GM12801 (cell line): ENCODE measurements around the gene PTPRD.

Experiments used
- TF ChIP-seq, protein P1 (sequence below): IDR thresholded peaks from one replicate; pipeline ENCODE4 v1.5.1; 2011; ENCODE audit warnings: control low read depth; ENCODE audit not compliant: insufficient read length; ENCODE audit errors: extremely low read depth

Gene PTPRD

DNA sequence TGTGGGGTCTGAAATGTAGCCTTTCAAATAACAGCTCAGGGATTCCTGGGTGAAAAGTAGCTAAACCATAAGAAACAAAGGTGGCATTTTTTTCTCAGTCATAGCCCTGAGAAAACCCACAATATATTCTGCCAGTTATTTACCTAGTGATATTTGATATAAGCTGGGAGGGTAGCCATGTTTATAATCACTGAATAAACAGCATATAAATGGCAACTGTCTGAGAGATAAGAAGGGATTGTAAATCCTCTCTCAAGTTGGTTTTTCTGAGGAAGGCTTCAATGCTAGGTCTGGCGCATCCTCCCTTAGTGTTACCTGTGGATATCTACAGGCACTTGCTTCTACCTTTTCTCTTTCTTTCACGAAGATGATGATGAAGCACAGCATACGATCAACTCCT, 1732.7 kb downstream of the PTPRD start:
- TF ChIP-seq, protein P1, sequence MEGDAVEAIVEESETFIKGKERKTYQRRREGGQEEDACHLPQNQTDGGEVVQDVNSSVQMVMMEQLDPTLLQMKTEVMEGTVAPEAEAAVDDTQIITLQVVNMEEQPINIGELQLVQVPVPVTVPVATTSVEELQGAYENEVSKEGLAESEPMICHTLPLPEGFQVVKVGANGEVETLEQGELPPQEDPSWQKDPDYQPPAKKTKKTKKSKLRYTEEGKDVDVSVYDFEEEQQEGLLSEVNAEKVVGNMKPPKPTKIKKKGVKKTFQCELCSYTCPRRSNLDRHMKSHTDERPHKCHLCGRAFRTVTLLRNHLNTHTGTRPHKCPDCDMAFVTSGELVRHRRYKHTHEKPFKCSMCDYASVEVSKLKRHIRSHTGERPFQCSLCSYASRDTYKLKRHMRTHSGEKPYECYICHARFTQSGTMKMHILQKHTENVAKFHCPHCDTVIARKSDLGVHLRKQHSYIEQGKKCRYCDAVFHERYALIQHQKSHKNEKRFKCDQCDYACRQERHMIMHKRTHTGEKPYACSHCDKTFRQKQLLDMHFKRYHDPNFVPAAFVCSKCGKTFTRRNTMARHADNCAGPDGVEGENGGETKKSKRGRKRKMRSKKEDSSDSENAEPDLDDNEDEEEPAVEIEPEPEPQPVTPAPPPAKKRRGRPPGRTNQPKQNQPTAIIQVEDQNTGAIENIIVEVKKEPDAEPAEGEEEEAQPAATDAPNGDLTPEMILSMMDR, result no peak

DNA sequence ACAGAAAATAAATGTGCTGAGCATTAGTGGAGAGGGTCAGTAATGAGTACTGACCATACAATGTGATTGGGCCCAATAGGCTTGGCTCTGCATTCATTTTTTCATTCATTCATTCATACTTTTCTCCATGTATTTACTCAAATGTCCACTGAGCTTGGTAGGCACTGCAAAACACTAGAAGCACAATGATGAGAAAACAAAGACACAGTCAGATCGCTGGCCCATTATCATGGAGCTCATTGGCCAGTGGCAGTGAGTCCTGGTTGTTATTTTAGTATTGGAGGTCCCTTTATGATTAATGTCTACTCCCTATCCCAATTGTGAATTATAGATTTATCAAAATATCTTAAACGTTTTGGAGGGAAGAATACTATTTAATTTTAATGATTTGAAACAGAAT, 1733.5 kb downstream of the PTPRD start:
- TF ChIP-seq, protein P1, result no peak

DNA sequence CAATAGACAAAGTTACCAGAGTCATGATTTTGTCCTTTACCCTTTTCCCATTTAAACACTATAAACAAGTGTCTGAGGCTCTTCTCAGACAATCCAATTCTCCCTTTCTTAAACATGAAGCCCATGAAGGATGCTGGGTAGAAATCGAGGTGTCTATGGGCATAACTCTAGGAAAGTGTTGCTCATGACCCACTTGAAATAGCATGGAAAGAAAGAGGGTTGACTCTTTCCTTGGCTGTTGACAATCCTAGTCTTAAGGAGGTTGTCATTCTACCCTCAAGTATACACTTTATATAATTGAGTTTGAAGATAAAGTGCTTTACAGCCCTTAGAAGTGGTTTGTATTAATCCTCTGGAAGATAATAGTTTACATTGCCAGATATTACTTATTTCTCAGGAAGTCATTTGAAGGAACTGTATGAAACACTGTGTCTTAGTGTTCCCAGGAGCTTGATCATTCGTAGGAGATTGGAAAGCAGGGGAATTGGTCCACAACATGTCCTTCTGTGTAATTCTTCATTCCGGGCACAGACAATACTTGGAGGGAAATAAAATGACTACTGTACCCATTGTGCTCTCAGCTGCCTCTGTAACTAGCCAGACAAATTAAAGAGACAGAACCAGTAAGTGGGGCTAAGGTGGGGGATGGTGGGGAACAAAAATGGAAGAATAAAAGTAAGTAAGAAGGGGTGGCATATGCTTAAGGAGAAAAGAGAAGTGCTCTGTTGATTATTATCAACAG, 1734.9 kb downstream of the PTPRD start:
- TF ChIP-seq, protein P1, result no peak

DNA sequence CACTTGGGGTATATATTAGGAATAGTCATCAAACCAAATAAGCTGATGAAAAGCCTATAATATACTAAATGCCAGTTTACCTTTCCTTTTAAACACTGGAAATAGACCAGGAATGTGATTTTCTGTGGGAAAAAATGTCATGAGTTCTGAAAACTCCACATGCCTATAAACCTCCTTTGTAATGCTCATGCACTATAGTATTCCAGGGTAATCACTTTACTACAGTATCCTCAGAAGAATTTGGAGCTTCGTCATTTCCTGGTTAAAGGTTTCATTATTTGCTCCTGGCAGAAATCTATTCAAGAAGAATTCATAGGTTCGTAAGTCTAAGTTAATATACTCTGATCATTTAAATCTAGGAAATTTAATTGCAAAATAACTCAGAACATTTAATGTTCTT, 1736.5 kb downstream of the PTPRD start:
- TF ChIP-seq, protein P1, result no peak

DNA sequence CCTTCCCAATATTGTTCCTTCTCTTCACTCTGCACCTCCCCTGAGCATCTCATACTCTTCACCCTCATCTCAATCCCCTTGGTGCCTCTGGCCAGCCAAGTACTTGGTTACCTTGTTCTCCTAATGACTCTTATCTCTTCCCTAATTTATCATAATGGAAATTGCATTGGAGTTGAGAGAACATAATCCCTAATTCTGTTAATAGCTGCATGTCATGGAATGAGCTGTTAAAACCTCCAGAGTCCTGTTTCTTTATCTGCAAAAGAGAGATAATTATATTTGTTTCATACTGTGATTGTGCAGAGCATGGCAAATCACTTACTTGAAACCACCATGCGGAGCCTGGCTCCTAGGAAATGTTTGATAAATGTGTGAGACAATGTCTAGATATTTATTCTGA, 1738.3 kb downstream of the PTPRD start:
- TF ChIP-seq, protein P1, result no peak

DNA sequence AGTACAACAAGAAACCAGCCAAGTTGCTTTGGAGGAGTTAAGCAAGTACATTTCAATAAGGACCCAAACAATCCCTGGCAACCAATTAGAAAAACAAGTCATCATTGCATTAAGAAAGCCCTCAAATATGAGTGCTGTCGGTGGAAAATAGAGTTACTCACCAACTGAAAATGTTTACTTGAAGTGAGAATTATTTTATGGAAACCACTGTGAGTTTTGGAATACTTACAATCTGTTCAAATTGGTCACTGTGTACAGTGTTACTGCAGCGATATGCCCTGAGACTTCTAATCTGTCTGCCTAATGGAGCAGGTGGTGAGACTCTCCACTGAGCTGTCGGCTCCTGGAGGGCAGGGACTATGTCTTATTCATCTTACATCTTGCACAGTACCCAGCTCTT, 1740.0 kb downstream of the PTPRD start:
- TF ChIP-seq, protein P1, result no peak

DNA sequence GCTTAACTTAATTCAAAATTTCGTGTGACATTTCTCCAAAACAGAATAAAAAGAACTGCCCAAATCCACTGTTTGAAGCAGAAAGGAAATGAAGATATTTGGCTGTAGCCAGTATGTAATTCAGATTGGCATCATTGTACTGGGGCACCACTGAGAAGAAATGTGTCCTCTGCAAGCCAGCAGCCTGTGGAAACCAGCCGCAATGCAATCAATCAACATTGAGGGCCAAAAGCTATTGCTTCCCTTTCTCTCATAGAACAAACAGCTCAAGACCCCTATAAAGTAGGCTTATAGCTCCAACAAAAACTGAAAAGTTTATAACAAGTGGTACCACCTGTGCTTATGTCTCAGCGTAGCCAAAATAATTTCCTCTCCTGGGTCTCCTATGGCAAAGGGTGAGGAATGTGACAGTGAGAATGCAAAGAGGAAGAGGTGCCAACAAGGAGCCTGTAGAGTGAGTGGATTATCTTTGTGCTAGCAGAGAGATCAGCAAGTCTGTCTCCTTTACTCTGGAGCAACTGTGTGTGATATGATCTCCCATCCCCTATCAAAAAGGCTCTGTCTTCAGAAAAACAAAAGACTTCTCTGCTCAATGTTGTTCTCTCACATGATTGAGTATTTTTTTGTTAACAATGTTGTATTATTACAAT, 1740.9 kb downstream of the PTPRD start:
- TF ChIP-seq, protein P1, result no peak
